MM.1S (cell line): ENCODE results near the gene OR2D2.

ENCODE experiments used
- DNase-seq: peaks from one replicate; pipeline ENCODE4 v3.0.0-alpha.2; 2015
- H2AFZ ChIP-seq: fragments of 300-600 bp; sonication (generic); 2 replicates; pipeline ENCODE4 v1.6.0; 2016; ENCODE audit warnings: antibody characterized with exemption, low read length
- H3F3A ChIP-seq: fragments of 300-600 bp; sonication (generic); 2 replicates; pipeline ENCODE4 v1.6.1; 2016; ENCODE audit warnings: mild to moderate bottlenecking, antibody characterized with exemption, low read length, moderate library complexity, mixed read lengths; ENCODE audit not compliant: insufficient read depth
- H3K27ac ChIP-seq: fragments of 300-600 bp; sonication (generic); 2 replicates; pipeline ENCODE4 v1.5.1; 2016; ENCODE audit warnings: mild to moderate bottlenecking, low read length
- H3K27me3 ChIP-seq: fragments of 300-600 bp; sonication (generic); replicated peaks from 2 replicates; pipeline ENCODE4 v1.6.0; 2016; ENCODE audit warnings: low read length; ENCODE audit not compliant: insufficient read depth
- H3K36me3 ChIP-seq: fragments of 300-600 bp; sonication (generic); replicated peaks from 2 replicates; pipeline ENCODE4 v1.6.1; 2016; ENCODE audit warnings: mild to moderate bottlenecking, low read length, mixed read lengths; ENCODE audit not compliant: insufficient read depth
- H3K4me1 ChIP-seq: fragments of 300-600 bp; sonication (generic); 2 replicates; pipeline ENCODE4 v1.6.1; 2016; ENCODE audit warnings: low read length, mixed read lengths
- H3K4me2 ChIP-seq: fragments of 300-600 bp; sonication (generic); 2 replicates; pipeline ENCODE4 v1.6.0; 2016; ENCODE audit warnings: low read depth, low read length
- H3K4me3 ChIP-seq: fragments of 300-600 bp; sonication (generic); 2 replicates; pipeline ENCODE4 v1.5.1; 2016; ENCODE audit warnings: low read length, mixed read lengths
- H3K79me2 ChIP-seq: fragments of 300-600 bp; sonication (generic); 2 replicates; pipeline ENCODE4 v1.6.1; 2016; ENCODE audit warnings: mixed run types, low read length, mixed read lengths
- H3K9ac ChIP-seq: fragments of 300-600 bp; sonication (generic); 2 replicates; pipeline ENCODE4 v1.6.1; 2016; ENCODE audit warnings: low read length, mixed read lengths
- H3K9me2 ChIP-seq: fragments of 300-600 bp; sonication (generic); replicated peaks from 2 replicates; pipeline ENCODE4 v1.6.1; 2016; ENCODE audit warnings: mild to moderate bottlenecking, low read length, mixed read lengths; ENCODE audit not compliant: insufficient read depth
- H3K9me3 ChIP-seq: fragments of 300-600 bp; sonication (generic); replicated peaks from 2 replicates; pipeline ENCODE4 v1.6.1; 2016; ENCODE audit warnings: mild to moderate bottlenecking, low read length, mixed read lengths; ENCODE audit not compliant: insufficient read depth
- H4K20me1 ChIP-seq: fragments of 300-600 bp; sonication (generic); 2 replicates; pipeline ENCODE4 v1.6.1; 2016; ENCODE audit warnings: mild to moderate bottlenecking, low read length, moderate library complexity, mixed read lengths; ENCODE audit not compliant: insufficient read depth
- CTCF ChIP-seq: fragments of 300-600 bp; sonication (generic); IDR thresholded peaks from 2 replicates; pipeline ENCODE4 v1.5.1; 2016; ENCODE audit warnings: antibody characterized with exemption, low read length, mixed read lengths
- EZH2 ChIP-seq: fragments of 300-600 bp; sonication (generic); optimal IDR thresholded peaks from 2 replicates; pipeline ENCODE3; 2017; ENCODE audit warnings: low read depth, mild to moderate bottlenecking, antibody characterized with exemption, low read length, mixed read lengths
- EZH2phosphoT487 ChIP-seq: fragments of 300-600 bp; sonication (generic); IDR thresholded peaks from 2 replicates; pipeline ENCODE4 v1.6.1; 2018; ENCODE audit warnings: antibody characterized with exemption, low read length

OR2D2 gene

GRCh38 chr11:6931146-6931713 is 38.9 kb upstream of the OR2D2 start:
- peaks cover 21% of the 10 kb centered on the region for H3K36me3 ChIP-seq
- no peak overlapping the region for H2AFZ ChIP-seq
- no peak overlapping the region for H3K4me3 ChIP-seq
- peaks cover 34% of the 10 kb centered on the region for H3F3A ChIP-seq
- H4K20me1 ChIP-seq, result no peaks in the 10 kb centered on the region
- DNase-seq, result no peak
- no peaks in the 10 kb centered on the region for H3K9me3 ChIP-seq
- no peaks in the 10 kb centered on the region for H3K9me2 ChIP-seq
- H3K27me3 ChIP-seq, result no peaks in the 10 kb centered on the region
- peaks cover 85% of the 10 kb centered on the region for H3K79me2 ChIP-seq
- TF ChIP-seq EZH2, result no peak
- TF ChIP-seq CTCF, result no peak
- no peak for TF ChIP-seq EZH2phosphoT487
- H3K4me2 ChIP-seq, result no peak overlapping the region
- H3K27ac ChIP-seq, result no peak overlapping the region
- no peak overlapping the region for H3K9ac ChIP-seq
- peaks cover 33% of the 10 kb centered on the region for H3K4me1 ChIP-seq

GRCh38 chr11:6928916-6929315 is 36.6 kb upstream of the OR2D2 start:
- TF ChIP-seq EZH2, result no peak
- no peak for TF ChIP-seq CTCF
- TF ChIP-seq EZH2phosphoT487, result no peak
- H3K4me2 ChIP-seq, result peak overlapping the region; percentile 75; the same call in 1 of the 2 replicates
- H3K27ac ChIP-seq, result peak overlapping the region; percentile 99; the same call in 1 of the 2 replicates
- H3K4me3 ChIP-seq, result peak overlapping the region; percentile 97
- no peaks in the 10 kb centered on the region for H3K9me3 ChIP-seq
- peaks cover 23% of the 10 kb centered on the region for H3F3A ChIP-seq
- H3K4me1 ChIP-seq, result peaks cover 14% of the 10 kb centered on the region
- H3K79me2 ChIP-seq, result peaks cover 69% of the 10 kb centered on the region
- H3K9me2 ChIP-seq, result no peaks in the 10 kb centered on the region
- H3K27me3 ChIP-seq, result no peaks in the 10 kb centered on the region
- DNase-seq, result no peak
- no peaks in the 10 kb centered on the region for H4K20me1 ChIP-seq
- peaks cover 20% of the 10 kb centered on the region for H3K36me3 ChIP-seq
- H2AFZ ChIP-seq, result no peak overlapping the region
- H3K9ac ChIP-seq, result peak overlapping the region; percentile 99; the same call in 1 of the 2 replicates

GRCh38 chr11:6927030-6927617 is 34.8 kb upstream of the OR2D2 start:
- no peak for TF ChIP-seq CTCF
- H3K9me3 ChIP-seq, result no peaks in the 10 kb centered on the region
- H3K79me2 ChIP-seq, result peaks cover 54% of the 10 kb centered on the region
- peak overlapping the region; percentile 99 for H3K9ac ChIP-seq
- H3K27me3 ChIP-seq, result no peaks in the 10 kb centered on the region
- peak overlapping the region; percentile 49 for H2AFZ ChIP-seq
- no peaks in the 10 kb centered on the region for H3K9me2 ChIP-seq
- peak overlapping the region; percentile 97 for H3K4me3 ChIP-seq
- H4K20me1 ChIP-seq, result no peaks in the 10 kb centered on the region
- peaks cover 12% of the 10 kb centered on the region for H3K36me3 ChIP-seq
- DNase-seq, result peak; percentile 78
- peak overlapping the region; percentile 75 for H3K4me2 ChIP-seq
- H3F3A ChIP-seq, result peaks cover 23% of the 10 kb centered on the region
- H3K4me1 ChIP-seq, result peaks cover 14% of the 10 kb centered on the region
- H3K27ac ChIP-seq, result peak overlapping the region; percentile 99
